Heart right ventricle (tissue), 16 donors: ENCODE measurements around the gene BNIP3. TPM values are rescaled to one million over a fixed set of nuclear protein-coding genes. Genes with fewer than 3 reads are reported as not detected.
"Not testable (repeated sequence)": the region's sequence is repeated elsewhere in the genome, so short reads cannot be mapped to it uniquely, and the experiment has no call there.

Source experiments
- ATAC-seq, 8 donors: fragments of 200-7000 bp; cut with Tn5 transposase; one replicate each; pipeline ENCODE4 v1.9.1; 2020; ENCODE audit warnings: mild to moderate bottlenecking in 8 of 8, moderate library complexity in 8 of 8, moderate number of reproducible peaks in 1 of 8
- DNase-seq, 2 donors: peaks; one replicate each; pipeline ENCODE4 v3.0.0-alpha.2; 2020
- H3K27ac ChIP-seq, 10 donors: fragments of 200-600 bp; sonication (generic) in 2 of 10; one replicate each; pipeline versions ENCODE4 v1.5.0 to v1.8.0; 2020 to 2022; ENCODE audit warnings: mild to moderate bottlenecking in 3 of 10
- H3K27me3 ChIP-seq, 7 donors: fragments of 200-600 bp; one replicate each; pipeline ENCODE4 v1.8.0; 2021 to 2022; ENCODE audit warnings: mild to moderate bottlenecking in 2 of 7
- H3K36me3 ChIP-seq, 9 donors: fragments of 200-600 bp; sonication (generic) in 1 of 9; one replicate each; pipeline versions ENCODE4 v1.5.0 to v1.8.0; 2020 to 2022; ENCODE audit warnings: mild to moderate bottlenecking in 2 of 9
- H3K4me1 ChIP-seq, 9 donors: fragments of 200-600 bp; sonication (generic) in 1 of 9; one replicate each; pipeline versions ENCODE4 v1.5.0 to v1.8.0; 2020 to 2022; ENCODE audit warnings: mild to moderate bottlenecking in 4 of 9
- H3K4me3 ChIP-seq, 10 donors: fragments of 200-600 bp; sonication (generic) in 2 of 10; one replicate each; pipeline versions ENCODE4 v1.5.0 to v1.8.0; 2020 to 2022; ENCODE audit warnings: mild to moderate bottlenecking in 7 of 10, moderate library complexity in 2 of 10
- H3K9me3 ChIP-seq, 11 donors: fragments of 200-600 bp in 10 of 11; sonication (generic) in 2 of 11; one replicate each; pipeline versions ENCODE4 v1.5.0 to v1.8.0; 2013 to 2022; ENCODE audit warnings: mild to moderate bottlenecking in 2 of 11, control low read depth in 1 of 11, moderate library complexity in 1 of 11
- WGBS, 2 donors: extraction: QIAGEN DNeasy Blood & Tissue Kit; methylation state at CpG; one replicate each; pipeline ENCODE4 v1.1.7; 2013; ENCODE audit warnings: inconsistent platforms in 1 of 2; 5-methylcytosine and 5-hydroxymethylcytosine counted together
- intact Hi-C, 10 donors: fragments of 100-400 bp; cut with DNase I; formaldehyde crosslinking; loops; one replicate each; pipeline versions ENCODE4 v1.11.1 to v1.14.2; 2022
- polyA plus RNA-seq, 2 donors: library from polyadenylated mRNA; stranded (reverse); fragments of 200-250 nt; gene quantifications; one replicate each; pipeline ENCODE4 v1.2.3, GENCODE V29; 2013
- total RNA-seq, 10 donors: library from RNA; stranded (reverse); fragmentation: NEBNext Ultra II Directional in 3 of 10; extraction: Animal tissue kit (Norgen Biotek cat#: 25700) in 3 of 10; gene quantifications; one replicate each; pipeline versions ENCODE4 v1.2.1 to v1.2.4, GENCODE V29; 2021 to 2023
- TF ChIP-seq, protein P1 (sequence below), 9 donors: fragments of 200-600 bp; sonication (generic) in 2 of 9; IDR thresholded peaks; one replicate each; pipeline versions ENCODE4 v1.5.0 to v1.8.0; 2021 to 2022; ENCODE audit warnings: antibody characterized with exemption in 9 of 9, mild to moderate bottlenecking in 5 of 9, moderate library complexity in 1 of 9
- donor health status: Arrhythmogenic right ventricular cardiomyopathy.
- donor health status: ischemic (EF 13 %, LVEDD 7.1; RV severe dilation, severe dysfunction).
- donor health status: healthy with polysubstance abuse.
- donor health status: DM: no; HTN: yes; CAD: no.
- donor health status: DM: no; HTN: no; CAD: no.
- donor health status: ischemic (EF 25% LVEDD 6.9; RV normal size, moderate dysfunction).
- donor health status: ischemic (EF 25% LVEDD 5.7; RV mildly dilated, moderate dysfunction).
- donor health status: healthy.
- donor health status: DM: yes; HTN: yes; CAD: no.
- donor health status: Ischemic cardiomyopathy.
- donor health status: ischemic (EF 35%, LVEDD 5.7; RV mildly dilated, moderate dysfunction).
- donor health status: nonischemic (EF 11% LVEDD 7.7; RV severe dilation, severe dysfunction).
- donor health status: DM: yes; HTN: yes; CAD: no.
- donor health status: PGD.
- donor health status: ischemic (EF 29% LVEDD 5.4; RV normal size, mild dysfunction).
- donor health status: nonischemic (EF 23%, LVEDD 6.1; RV moderate dilation, normal function).

BNIP3 gene
- total and polyA plus RNA-seq, 12 donors, result 34.6 to 211 (median 148) TPM

GRCh38 chr10:131960631-131961046 lies 21.1 kb downstream of the BNIP3 start:
- H3K27me3 ChIP-seq, result no peaks in the 10 kb centered on the region
- TF ChIP-seq, protein P1, sequence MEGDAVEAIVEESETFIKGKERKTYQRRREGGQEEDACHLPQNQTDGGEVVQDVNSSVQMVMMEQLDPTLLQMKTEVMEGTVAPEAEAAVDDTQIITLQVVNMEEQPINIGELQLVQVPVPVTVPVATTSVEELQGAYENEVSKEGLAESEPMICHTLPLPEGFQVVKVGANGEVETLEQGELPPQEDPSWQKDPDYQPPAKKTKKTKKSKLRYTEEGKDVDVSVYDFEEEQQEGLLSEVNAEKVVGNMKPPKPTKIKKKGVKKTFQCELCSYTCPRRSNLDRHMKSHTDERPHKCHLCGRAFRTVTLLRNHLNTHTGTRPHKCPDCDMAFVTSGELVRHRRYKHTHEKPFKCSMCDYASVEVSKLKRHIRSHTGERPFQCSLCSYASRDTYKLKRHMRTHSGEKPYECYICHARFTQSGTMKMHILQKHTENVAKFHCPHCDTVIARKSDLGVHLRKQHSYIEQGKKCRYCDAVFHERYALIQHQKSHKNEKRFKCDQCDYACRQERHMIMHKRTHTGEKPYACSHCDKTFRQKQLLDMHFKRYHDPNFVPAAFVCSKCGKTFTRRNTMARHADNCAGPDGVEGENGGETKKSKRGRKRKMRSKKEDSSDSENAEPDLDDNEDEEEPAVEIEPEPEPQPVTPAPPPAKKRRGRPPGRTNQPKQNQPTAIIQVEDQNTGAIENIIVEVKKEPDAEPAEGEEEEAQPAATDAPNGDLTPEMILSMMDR (IDR thresholded peaks at IDR 0.05), result no peak
- 87 to 89% methylated on average over 18 of the region's 18 CpGs for WGBS, 2 donors
- DNase-seq (no peak), ATAC-seq (peak in 5 of 8 donors; percentile 17 to 30 (median 18))
- peaks cover 0 to 41% (median 15%) of the 10 kb centered on the region in 9 donors for H3K36me3 ChIP-seq
- no peak overlapping the region for H3K27ac ChIP-seq
- peaks cover 0 to 6% (median 0%) of the 10 kb centered on the region in 9 donors for H3K4me1 ChIP-seq
- no peak overlapping the region for H3K4me3 ChIP-seq
- H3K9me3 ChIP-seq, result no peaks in the 10 kb centered on the region
- intact Hi-C loops, result no loop called here

DNA sequence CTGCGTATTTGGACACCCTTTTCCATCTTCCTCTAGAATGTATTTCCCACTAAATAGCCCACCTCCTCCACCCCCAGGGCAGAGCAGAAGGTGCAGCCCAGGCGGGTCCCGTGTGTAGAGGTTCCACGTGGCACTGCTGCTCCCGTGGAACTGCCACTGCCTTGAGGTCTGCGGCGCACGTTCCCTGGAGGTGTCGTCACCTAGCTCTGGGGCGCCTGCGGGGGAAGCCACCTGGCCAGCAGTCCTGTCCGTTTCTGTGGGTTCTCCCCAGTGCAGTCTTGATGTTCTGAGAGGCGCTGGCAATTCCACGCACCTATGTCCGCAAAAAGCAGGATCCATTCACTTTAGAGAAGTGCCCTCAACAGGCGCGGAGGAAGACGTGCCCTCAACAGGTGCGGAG lies 21.9 kb downstream of the BNIP3 start:
- no peak overlapping the region for H3K4me3 ChIP-seq
- no peaks in the 10 kb centered on the region for H3K9me3 ChIP-seq
- peaks cover 0 to 45% (median 23%) of the 10 kb centered on the region in 9 donors for H3K36me3 ChIP-seq
- no peak for DNase-seq
- 88 to 93% methylated on average over 19 of the region's 19 CpGs for WGBS, 2 donors
- intact Hi-C loops, result no loop called here
- no peak for ATAC-seq
- TF ChIP-seq, protein P1 (IDR thresholded peaks at IDR 0.05), result no peak
- no peak overlapping the region for H3K27ac ChIP-seq
- H3K4me1 ChIP-seq, result peaks cover 0 to 2% (median 0%) of the 10 kb centered on the region in 9 donors
- H3K27me3 ChIP-seq, result no peaks in the 10 kb centered on the region

GRCh38 chr10:131955591-131956340 lies 26.0 kb downstream of the BNIP3 start:
- ATAC-seq (no peak), DNase-seq (no peak)
- 95 to 97% methylated on average over 38 of the region's 38 CpGs for WGBS, 2 donors
- no peak overlapping the region for H3K27ac ChIP-seq
- no peaks in the 10 kb centered on the region for H3K9me3 ChIP-seq
- H3K4me3 ChIP-seq, result no peak overlapping the region
- H3K4me1 ChIP-seq, result no peaks in the 10 kb centered on the region
- TF ChIP-seq, protein P1 (IDR thresholded peaks at IDR 0.05), result no peak
- intact Hi-C loops, result no loop called here
- H3K27me3 ChIP-seq, result no peaks in the 10 kb centered on the region
- H3K36me3 ChIP-seq, result peaks cover 0 to 63% (median 37%) of the 10 kb centered on the region in 9 donors

DNA sequence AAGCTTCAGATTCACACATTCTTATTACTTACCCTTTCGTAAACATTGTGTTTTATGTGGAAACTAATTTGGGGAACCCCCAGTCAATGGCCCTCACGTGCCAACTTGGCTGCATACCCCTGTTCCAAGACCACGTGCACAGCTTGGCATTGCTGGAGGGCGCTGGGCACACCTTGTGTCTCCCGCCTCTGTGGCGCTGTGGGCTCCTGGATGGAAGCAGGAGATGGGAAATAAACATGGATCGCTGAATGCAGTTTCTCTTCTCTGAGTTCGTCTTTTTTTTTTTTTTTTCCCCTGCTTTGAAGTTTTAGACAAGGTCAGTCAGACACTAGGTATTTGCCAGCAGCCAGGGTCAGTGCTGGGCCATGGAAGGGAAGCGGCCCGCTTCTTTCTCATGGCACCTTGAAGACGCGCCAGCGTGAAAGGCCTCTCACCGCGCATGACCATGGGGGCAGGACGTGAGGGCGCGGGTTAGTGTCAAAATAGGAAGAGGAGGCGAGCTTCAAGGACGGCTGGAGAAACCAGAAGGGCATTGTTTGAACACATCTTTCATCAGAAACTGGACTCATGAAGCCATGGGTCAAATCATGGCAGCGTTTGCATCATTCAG lies 27.3 kb downstream of the BNIP3 start:
- DNase-seq (no peak), ATAC-seq (no peak)
- TF ChIP-seq, protein P1 (IDR thresholded peaks at IDR 0.05), result no peak
- H3K27ac ChIP-seq, result no peak overlapping the region
- WGBS, 2 donors, result 88 to 91% methylated on average over 21 of the region's 21 CpGs
- no peaks in the 10 kb centered on the region for H3K27me3 ChIP-seq
- peaks cover 0 to 64% (median 47%) of the 10 kb centered on the region in 9 donors for H3K36me3 ChIP-seq
- H3K4me3 ChIP-seq, result no peak overlapping the region
- no peaks in the 10 kb centered on the region for H3K9me3 ChIP-seq
- no peaks in the 10 kb centered on the region for H3K4me1 ChIP-seq
- intact Hi-C loops, result no loop called here

DNA sequence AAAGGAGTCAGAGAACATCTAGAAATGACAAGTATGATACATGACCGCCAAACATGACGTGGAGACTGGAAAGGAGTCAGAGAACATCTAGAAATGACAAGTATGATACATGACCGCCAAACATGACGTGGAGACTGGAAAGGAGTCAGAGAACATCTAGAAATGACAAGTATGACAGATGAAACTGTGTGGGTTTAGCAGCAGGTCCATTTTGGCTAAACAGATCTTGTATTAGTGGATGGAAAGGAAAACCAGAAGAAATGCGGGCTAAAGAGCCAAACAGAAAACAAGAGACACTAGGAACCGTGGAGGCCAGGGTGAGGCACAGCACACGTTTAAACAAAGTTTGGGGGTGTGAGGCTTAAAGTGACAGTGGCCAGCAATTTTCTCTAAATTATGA lies 31.8 kb downstream of the BNIP3 start:
- H3K4me3 ChIP-seq, H3K9me3 ChIP-seq, DNase-seq, H3K4me1 ChIP-seq, intact Hi-C loops, H3K27ac ChIP-seq, H3K27me3 ChIP-seq, ATAC-seq: not testable (repeated sequence)
- H3K36me3 ChIP-seq, result peaks cover 0 to 84% (median 62%) of the 10 kb centered on the region in 9 donors
- 81 to 85% methylated on average over 5 of the region's 7 CpGs for WGBS, 2 donors
